GM12872 (cell line): ENCODE measurements around the gene MAX.

ENCODE experiments used
- CTCF ChIP-seq: IDR thresholded peaks from 3 replicates; pipeline ENCODE4 v1.5.1; 2011; ENCODE audit warnings: low read depth, mild to moderate bottlenecking, low read length, moderate library complexity; ENCODE audit not compliant: insufficient read depth

The MAX gene

GRCh38 chr14:65026526-65026925 lies 75.8 kb downstream of the MAX start:
- no peak for TF ChIP-seq CTCF

- no peak for TF ChIP-seq CTCF
These were observed 76.5 kb downstream of the MAX start for GRCh38 chr14:65025818-65026217.
